Measurements from ENCODE around the gene SCP2D1.
"Not testable (repeated sequence)": the region's sequence is repeated elsewhere in the genome, so short reads cannot be mapped to it uniquely, and the experiment has no call there.

Gene SCP2D1

GRCh38 chr20:18813483-18813882, at the start of gene SCP2D1:
TSS of gene SCP2D1 (plus strand) at chr20:18813783. CDS start at chr20:18813816, 33 bp downstream.
- no peak for DNase-seq (ENCODE audit: low read depth in 2 of 3, low spot score in 2 of 3)

DNA sequence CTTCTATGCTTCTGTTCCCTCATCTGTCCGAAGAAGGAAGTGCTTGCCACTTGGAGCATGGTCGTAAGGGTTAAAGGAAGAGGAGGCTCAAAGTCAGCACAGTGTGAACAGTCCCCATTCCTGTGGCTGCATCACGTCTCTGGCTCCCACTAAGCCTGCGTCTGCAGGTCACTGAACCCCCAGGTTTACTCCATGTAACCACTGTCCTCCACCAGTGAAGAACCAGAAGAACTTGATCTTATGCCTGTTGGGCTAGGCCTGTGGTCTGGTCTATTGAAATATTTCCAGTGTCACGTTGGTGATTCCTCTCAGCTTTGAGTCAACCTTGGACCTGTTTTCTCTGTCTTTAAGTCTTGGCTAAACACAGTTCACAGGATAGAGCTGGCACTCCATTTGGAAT, 45.9 kb upstream of the SCP2D1 start:
- no peak for DNase-seq (ENCODE audit: low read depth in 2 of 3, low spot score in 2 of 3)

DNA sequence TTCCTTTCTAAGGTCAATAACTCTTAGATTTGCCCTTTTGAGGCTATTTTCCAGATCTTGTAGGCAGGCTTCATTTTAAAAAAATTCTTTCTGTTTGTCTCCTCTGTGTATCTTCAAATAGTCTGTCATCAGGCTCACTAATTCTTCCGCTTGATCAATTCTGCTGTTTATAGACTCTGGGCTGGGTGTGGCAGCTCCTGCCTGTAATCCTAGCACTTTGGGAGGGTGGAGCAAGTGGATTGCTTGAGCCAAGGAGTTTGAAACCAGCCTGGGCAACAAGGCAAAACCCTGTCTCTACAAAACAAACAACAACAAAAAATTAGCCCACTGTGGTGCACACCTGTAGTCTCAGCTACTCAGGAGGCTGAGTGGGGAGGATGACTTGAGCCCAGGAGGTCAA, 40.0 kb upstream of the SCP2D1 start:
- no peak for DNase-seq (ENCODE audit: low read depth in 2 of 3, low spot score in 2 of 3)

- DNase-seq (ENCODE audit: low read depth in 2 of 3, low spot score in 2 of 3) = no peak
Observed at GRCh38 chr20:18774207-18774606, 39.4 kb upstream of the SCP2D1 start.

GRCh38 chr20:18775633-18776032, 38.0 kb upstream of the SCP2D1 start:
- DNase-seq (ENCODE audit: low read depth in 2 of 3, low spot score in 2 of 3) = no peak

DNA sequence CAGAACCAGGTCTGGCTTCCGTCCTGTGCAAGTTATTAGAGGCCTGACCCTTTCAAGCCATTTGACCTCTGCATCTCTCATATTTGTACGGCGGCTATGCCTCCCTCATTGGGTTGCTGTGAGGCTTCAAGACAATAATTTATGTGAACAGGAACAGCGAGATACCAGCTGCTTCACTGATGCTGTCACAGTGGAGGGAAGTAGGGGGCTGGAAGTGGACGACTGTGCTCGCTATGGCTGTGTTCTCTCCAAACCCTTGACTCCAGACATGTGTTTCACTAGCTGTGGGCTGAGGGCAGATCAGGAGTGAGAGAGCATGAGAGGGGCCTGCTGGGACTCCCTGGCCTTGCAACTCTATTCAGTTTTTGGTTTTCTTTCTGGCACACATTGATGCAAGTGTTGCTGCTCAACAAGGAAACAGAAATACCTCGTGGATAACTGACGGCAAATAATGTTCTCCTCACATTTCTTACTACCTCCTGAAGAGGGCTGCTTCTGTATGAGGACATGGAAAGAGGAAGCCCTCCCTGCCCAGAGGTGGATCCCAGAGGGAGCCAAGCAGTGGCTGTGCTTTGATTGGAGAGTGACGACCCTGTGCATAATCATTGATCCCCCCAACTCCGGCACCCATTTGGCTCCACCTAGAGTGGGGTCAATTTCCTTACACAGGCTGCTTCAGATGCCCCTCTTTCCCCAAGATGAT, 34.7 kb upstream of the SCP2D1 start:
- DNase-seq (ENCODE audit: low read depth in 2 of 3, low spot score in 2 of 3) = no peak

- no peak for DNase-seq (ENCODE audit: low read depth in 2 of 3, low spot score in 2 of 3)
Observed at GRCh38 chr20:18780385-18781130, 33.0 kb upstream of the SCP2D1 start.

DNA sequence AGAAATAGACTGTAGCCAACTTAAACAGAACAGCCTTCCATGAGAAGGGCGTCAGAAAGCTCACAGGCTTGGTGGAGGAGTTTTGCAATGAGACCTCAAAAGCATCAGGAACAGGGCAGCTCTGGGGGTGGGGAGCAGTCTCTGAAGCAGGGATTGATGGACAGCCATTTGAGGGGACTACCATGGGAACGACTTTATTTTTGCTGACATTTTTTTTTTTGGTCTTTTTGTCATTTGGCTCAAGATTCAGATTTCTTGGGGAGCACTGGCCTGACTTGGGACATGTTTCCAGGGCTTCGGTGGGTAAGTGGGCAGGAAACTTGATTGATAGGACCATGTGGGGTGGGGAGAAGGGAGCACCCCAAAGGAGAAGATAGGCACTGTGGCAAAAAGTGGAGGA, 32.1 kb upstream of the SCP2D1 start:
- DNase-seq (ENCODE audit: low read depth in 2 of 3, low spot score in 2 of 3) = no peak

DNA sequence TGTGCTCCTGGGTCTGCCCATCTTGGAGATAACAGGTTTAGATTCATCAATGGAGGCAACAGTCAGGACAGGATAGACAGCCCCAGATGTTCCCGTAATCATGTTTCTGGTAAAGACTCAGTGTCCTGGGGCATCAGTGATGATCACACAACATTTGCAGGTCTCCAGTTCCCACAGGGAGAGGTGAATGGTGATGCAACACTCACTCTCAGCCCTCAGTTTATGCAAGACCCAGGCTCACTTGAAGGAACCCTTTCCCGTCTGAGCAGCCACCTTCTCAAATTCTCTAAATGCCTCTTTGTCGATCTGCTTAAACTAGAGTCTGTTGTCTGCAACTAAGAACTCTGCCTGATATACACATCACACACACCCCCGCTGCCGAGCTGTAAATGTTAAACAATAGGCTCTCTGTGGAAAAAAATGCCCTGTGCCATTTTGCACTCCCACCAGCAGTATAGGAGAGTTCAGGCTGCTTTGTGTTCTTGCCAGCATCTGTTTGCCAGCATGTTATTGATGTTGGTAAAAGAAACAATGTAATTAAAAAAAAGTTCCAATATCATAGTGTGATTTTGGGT, 30.1 kb upstream of the SCP2D1 start:
- DNase-seq (ENCODE audit: low read depth in 2 of 3, low spot score in 2 of 3) = no peak

- not testable (repeated sequence) for DNase-seq (ENCODE audit: low read depth in 2 of 3, low spot score in 2 of 3)
Observed at GRCh38 chr20:18787046-18787445, 26.5 kb upstream of the SCP2D1 start.

GRCh38 chr20:18788021-18788420, 25.6 kb upstream of the SCP2D1 start:
- DNase-seq (ENCODE audit: low read depth in 2 of 3, low spot score in 2 of 3) = no peak

DNA sequence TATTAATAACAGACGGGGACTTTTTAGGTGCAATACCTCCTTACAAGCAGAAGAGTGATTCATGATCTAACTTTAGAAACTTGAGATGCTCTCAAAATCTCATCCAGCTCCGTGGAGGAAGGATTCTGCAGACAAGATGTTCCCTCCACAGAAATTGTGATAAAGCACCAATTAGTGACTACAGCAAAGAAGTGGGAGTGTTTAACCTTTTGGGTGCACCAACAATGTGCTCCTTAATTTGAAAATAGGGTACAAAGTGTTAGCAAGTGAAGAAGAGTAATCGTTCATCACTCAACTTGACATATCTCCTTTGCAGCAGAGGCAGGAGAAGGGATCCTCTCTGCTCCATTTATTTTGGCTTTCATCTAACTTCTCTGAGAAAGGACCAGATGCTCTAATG, 22.8 kb upstream of the SCP2D1 start:
- no peak for DNase-seq (ENCODE audit: low read depth in 2 of 3, low spot score in 2 of 3)

- DNase-seq (ENCODE audit: low read depth in 2 of 3, low spot score in 2 of 3) = peak; percentile 51 to 57 (median 55)
Observed at GRCh38 chr20:18793625-18794427, 19.8 kb upstream of the SCP2D1 start.

- no peak for DNase-seq (ENCODE audit: low read depth in 2 of 3, low spot score in 2 of 3)
Observed at GRCh38 chr20:18794428-18794787, 19.2 kb upstream of the SCP2D1 start.

GRCh38 chr20:18795366-18795765, 18.2 kb upstream of the SCP2D1 start:
- no peak for DNase-seq (ENCODE audit: low read depth in 2 of 3, low spot score in 2 of 3)

DNA sequence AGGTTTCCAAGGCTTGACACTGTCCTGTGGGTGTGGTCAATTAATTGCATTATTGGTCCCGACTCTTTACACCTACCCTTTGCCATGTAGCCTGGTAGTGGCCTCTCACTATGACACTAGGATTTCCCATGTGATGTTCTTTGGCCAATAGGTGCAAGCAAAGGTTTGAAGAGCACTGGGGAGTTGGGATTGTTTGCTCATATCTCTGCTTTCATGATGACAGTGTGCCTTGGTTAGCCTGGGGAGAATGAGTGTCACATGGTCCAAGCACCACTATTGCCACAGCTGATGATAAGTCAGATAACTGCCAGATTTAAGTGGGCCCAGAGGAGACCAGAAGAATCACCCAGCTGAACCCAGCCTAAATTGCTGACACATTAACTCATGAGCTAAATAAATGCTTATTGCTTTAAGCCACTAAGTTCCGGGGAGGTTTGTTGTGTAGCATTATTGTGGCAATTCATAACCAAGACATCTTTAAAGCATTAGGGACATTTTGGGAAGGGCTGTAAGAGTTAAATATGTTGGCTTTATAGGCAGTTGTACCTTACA, 17.2 kb upstream of the SCP2D1 start:
- no peak for DNase-seq (ENCODE audit: low read depth in 2 of 3, low spot score in 2 of 3)

- no peak for DNase-seq (ENCODE audit: low read depth in 2 of 3, low spot score in 2 of 3)
Observed at GRCh38 chr20:18801516-18801915, 12.1 kb upstream of the SCP2D1 start.

DNA sequence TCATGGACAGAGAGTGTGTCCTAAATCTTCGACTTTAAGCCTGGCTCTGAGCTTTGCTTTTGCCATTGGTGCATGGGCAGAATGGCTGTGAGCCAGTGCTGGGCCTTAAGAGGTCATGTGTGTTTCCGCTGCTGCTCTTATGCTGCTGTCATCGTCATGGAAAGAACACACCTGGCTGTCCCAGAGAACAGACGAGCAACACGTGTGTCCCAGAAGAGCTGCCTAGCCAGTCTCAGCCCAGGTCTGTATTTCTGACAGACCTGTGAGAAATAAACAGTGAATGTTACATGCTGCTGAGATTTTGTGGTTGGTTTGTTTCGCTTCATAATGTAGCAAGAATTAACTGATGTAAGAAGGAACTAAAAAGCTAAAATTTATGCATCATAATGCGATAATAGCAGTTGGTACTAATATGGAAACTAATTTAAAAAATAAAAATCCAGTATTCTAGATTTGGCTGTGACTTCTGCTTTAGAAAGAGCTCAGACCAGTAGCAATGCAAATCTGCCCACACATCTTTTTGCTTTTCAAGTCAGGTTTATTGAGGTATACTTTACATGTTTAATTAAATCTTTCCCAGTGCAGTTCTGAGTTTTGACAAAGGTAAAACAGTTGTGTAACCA, 11.5 kb upstream of the SCP2D1 start:
- no peak for DNase-seq (ENCODE audit: low read depth in 2 of 3, low spot score in 2 of 3)

- DNase-seq (ENCODE audit: low read depth in 2 of 3, low spot score in 2 of 3) = no peak
Observed at GRCh38 chr20:18805881-18806280, 7.7 kb upstream of the SCP2D1 start.

DNA sequence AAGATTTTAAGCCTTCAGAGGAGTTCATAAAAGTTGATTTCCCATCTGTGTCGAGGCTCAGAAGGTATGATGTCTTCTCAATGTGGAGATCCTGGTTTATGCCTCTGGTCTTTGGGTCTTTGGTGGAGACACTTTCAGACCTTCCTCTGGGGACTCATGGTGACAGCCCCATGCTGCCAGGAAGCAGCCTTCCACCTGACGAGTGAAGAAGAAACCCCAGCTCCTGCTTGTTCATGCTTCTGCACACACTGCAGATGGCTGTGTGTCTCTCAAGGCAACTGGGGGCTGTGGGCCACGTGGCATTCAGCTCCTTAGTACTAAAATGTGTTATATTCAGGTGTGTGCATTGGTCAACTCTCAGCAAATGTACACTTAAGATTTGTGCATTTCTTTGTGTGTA, 4.9 kb upstream of the SCP2D1 start:
- no peak for DNase-seq (ENCODE audit: low read depth in 2 of 3, low spot score in 2 of 3)

GRCh38 chr20:18811186-18811585, 2.4 kb upstream of the SCP2D1 start:
- no peak for DNase-seq (ENCODE audit: low read depth in 2 of 3, low spot score in 2 of 3)
